Fibroblast of gingiva (primary cell): Measurements from ENCODE around the gene MIPOL1.
"Not testable (repeated sequence)": the region's sequence is repeated elsewhere in the genome, so short reads cannot be mapped to it uniquely, and the experiment has no call there.

Experiments used
- DNase-seq: peaks from one replicate; pipeline ENCODE4 v3.0.0-alpha.2; 2011; ENCODE audit warnings: low read depth

Gene MIPOL1

DNA sequence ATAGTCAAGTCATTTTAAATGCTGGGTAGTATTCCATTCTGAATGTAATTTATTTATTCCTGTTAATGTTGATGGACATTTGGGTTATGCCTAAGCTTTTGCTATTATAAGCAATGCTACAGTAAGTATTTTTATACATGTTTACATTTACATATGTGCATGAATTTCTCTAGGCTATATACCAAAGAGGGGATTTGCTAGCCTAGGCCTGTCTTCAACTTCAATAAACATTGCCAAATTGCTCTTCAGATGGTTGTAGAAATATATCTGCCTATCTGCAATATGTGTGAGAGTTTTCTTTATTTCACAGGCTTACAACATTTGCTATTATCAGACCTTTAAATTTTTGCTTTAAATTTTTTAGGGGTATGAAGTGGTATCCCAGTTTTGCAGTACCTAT, 87.0 kb downstream of the MIPOL1 start:
- no peak for DNase-seq

DNA sequence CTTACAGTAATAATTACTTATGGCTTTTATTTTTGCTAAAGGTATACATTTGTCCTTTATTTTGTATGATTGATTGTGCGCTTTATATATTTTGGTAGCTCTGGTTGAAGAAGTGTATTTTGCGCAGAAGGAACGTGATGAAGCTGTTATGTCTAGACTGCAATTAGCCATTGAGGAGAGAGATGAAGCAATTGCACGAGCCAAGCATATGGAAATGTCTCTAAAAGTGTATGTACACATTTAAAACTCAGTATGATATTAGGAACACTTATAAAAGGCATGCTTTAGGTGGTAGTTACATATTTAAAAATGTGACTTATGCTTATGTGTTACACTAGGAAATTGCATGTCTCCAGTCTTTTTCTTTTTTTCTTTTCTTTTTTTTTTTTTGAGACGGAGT, 87.5 kb downstream of the MIPOL1 start:
- DNase-seq: no peak

DNA sequence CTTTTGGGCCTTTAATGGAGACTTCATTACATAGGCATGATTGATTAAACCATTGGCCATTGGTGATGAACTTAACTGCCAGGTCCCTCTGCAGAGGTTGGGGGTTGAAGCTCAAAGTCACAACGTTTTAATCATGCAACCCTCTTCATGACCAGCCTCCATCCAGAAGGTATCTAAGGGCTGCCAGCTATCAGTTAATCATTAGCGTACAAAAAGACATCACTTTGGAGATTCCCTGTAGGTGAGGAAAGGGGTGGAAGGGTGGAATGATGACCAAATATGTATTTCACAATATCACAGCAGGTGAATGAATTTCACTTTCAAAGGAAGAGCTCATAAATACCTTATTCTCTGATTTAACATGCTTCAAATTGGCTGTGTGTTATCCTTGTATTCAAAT, 92.0 kb downstream of the MIPOL1 start:
- DNase-seq: no peak

DNA sequence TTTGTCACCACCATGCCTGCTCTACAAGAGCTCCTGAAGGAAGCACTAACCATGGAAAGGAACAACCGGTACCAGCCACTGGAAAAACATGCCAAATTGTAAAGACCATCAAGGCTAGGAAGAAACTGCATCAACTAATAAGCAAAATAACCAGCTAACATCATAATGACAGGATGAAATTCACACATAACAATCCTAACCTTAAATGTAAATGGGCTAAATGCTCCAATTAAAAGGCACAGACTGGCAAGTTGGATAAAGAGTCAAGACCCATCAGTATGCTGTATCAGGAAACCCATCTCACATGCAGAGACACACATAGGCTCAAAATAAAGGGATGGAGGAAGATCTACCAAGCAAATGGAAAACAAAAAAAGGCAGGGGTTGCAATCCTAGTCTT, 97.5 kb downstream of the MIPOL1 start:
- DNase-seq: not testable (repeated sequence)

DNA sequence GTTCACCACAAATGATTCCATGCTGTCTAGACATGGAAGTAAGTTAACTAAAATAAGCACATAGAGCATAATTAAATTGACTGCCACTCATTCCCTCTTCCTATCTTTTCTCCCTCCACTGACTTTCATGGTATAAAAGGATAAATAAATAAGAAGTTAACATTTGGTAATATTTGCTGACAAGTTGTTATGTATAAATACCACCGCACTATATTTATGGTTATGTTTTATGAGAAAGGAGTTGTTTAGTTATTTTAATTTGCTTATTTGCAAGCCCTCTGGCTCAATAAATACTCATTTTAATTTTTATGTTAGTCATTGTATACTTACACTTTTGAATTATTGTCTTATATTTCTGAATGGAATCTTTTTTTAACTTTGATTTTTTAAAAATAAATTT, 113.5 kb downstream of the MIPOL1 start:
- DNase-seq: no peak

DNA sequence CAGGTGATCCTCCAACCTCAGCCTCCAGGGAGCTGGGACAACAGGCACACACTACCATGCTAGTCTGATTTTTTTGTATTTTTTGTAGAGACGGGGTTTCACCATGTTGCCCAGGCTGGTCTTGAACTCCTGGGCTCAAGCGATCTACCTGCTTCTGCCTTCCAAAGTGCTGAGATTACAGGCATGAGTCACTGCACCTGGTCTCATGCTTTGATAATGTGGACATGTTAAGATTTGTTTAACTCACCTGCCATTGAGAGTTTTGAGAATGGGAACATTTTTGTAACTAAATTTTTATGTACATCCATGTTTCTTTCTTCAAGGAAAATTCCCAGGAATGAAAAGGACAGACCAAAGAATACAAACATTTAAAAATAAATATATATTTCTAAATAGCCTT, 121.2 kb downstream of the MIPOL1 start:
- DNase-seq: no peak

DNA sequence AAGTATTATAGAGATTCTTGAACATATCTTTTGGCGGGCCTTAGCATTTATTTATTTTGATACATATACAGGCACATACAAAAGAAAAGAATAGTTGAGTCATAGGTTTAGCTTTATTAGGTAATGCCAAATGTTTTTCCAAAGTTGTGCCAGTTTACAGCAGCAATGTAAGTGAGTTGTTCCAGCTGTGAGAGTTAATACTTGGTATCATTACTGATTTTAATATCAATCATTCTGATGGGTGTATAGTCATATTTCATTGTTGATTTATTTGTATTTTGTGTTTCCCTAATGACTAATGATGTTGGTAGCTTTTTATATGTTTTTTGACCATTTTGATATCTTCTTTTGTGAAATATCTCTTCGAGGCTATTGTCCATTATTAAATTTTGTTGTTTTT, 122.4 kb downstream of the MIPOL1 start:
- peak; percentile 3 for DNase-seq

DNA sequence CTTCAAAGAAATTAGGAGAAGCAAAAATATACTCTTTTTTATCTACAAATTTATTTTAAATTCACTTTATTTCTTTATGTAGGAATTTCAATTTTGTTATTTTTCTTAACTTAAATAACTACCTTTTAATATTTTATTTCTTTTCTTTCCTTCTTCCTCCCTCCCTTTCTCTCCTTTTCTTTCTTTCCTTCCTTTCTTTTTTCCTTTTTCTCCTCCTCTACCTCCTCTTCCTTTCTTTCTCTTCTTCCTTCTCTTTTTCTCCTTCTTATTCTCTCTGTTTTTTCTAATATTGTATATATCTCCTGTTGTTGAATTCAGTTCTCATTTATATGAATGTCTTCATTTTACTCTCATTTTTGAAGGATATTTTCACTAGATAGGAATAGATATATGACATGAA, 127.6 kb downstream of the MIPOL1 start:
- DNase-seq: no peak

DNA sequence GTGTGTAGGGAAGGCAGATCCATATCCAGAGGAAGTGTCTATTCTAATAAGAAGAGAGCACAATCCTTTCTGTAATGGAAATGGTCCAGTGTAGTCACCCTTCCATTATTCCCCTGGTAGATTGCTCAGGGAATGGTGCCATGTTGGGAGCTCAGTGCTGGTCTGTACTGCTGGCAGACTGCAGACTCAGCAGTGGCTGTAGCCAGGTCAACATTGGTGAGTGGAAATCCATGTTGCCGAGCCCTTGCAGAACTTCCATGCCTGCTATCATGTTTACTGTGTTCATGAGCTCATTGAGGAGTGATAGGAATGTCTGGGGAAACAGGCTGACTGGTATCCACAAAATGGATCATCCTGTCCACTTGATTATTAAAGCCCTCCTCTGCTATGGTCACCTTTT, 128.7 kb downstream of the MIPOL1 start:
- no peak for DNase-seq

DNA sequence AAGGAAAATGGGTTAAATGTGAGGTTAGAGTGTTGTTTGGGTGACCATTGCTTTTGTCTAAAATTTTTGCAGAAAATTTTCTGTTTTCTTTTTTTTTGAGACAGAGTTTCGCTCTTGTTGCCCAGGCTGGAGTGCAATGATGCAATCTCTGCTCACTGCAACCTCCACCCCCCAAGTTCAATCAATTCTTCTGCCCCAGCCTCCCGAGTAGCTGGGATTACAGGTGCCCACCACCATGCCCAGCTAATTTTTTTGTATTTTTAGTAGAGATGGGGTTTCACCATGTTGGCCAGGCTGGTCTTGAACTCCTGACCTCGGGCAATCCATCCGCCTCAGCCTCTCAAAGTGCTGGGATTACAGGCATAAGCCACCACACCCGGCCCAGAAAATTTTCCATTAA, 130.2 kb downstream of the MIPOL1 start:
- not testable (repeated sequence) for DNase-seq

DNA sequence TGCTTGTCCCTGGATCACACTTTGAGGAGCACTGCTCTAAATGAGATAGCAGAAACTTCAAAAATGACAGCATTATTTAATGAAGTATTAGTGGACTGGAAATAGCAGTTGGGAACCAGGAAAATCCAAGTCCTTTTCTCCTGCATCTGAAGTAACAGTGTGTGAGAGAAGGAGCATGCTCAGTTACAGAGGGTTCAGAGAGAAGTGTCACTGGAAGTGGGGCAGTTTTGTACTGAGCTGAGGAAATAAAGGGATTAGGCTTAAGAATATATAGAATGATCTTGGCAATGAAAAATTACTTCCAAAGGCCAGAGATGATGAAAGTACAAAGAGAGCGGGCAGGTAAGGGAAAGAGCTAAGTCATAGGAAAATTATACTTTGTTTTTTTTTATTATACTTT, 130.9 kb downstream of the MIPOL1 start:
- no peak for DNase-seq

DNA sequence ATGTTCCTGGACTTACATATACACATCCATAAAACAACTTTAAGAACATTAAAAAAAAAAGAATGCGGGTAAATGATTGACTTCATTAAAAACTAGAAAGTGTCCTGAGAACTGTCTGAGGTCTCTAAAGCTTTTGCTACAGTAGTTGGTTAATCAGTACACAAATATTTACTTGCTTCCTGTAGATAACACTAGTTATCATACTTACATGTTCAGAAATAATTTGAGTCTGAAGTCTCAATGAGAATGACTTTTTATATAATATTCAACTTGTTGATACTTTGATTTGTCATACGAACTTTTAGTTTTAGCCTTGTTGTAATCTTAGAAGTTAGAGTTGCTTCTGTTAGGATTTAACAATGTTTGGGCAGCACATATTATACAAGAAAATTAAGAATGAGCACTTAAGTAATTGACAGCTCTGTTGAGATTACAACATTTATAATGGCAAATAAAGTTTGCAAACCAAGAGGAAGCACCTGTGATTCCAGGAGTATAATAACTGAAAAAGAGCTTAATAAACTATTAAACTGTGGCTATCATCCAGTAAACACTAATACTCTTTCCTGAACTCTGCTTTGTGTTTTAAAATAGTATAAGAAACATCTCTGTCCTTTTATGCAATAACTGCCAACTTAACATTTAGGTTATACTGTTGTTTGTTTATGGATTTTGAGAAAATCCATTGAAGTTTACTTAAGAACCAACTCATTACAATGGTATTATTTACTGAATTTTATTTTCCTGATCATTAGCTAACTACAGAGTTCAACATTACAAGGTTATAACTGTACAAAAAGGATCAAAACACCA, 131.7 kb downstream of the MIPOL1 start:
- DNase-seq: no peak

DNA sequence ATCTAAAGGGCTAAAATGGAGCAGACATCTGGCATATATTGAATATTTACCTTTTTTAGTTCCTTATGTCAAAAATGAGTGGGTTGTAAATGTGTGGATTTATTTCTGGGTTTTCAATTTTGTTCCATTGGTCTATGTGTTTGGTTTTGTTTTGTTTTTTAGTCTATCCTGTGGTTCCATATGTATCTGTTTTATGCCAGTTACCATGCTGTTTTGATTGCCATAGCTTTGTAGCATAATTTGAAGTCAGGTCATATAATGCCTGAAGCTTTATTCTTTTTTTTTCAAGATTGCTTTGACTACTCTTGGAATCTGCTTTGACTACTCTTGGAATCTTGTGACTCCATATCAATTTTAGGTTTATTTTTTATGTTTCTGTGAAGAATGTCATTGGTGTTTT, 133.2 kb downstream of the MIPOL1 start:
- no peak for DNase-seq

DNA sequence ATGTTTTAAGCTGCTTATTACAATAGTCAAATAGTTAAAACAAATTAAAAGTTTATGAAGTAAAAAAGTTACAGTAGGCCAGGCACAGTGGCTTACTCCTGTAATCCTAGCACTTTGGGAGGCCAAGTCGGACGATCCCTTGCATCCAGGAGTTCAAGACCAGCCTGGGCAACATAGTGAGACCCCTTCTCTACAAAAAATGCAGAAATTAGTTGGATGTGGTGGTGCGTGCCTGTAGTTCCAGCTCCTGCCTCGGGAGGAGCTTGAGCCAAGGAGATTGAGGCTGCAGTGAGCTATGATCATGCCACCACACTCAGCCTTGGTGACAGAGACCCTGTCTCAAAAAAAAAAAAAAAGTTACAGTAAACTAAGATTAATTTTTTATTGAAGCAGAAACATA, 142.6 kb downstream of the MIPOL1 start:
- no peak for DNase-seq

DNA sequence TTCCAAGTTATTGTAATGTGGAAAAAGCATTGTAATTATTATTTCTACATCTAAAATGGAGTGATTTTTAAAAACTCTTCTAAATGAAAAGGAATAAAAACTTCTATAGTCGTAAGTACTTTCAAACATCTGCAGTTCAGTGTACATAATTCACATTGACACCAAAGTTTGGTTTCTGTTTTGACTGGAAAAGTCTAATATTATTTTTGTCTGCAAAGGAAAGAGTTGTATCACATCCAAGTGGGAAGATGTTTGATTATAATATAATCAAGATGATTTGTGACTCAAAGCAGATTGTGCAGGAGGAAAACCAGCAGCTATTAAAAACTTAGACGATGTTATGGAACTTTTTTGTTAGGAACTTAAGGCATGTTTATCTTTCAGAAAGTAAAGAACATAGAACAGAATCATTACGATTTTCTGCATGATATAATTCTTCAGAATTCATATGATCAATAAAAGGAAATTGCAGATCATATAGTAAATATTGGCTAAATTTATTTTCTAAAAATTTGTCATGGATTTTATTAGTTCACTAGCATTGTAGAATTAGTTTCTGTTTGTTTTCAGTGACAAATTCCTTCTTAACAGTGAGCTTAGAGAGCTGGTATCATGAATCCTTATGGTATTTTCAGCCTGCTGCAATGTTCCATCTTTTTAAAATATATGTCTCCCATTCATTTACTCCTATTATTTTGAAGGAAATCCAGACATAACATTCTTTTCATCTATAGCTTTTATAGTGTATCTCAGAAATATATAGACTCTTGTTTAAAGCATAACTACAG, 145.8 kb downstream of the MIPOL1 start:
- peak; percentile 31 for DNase-seq

DNA sequence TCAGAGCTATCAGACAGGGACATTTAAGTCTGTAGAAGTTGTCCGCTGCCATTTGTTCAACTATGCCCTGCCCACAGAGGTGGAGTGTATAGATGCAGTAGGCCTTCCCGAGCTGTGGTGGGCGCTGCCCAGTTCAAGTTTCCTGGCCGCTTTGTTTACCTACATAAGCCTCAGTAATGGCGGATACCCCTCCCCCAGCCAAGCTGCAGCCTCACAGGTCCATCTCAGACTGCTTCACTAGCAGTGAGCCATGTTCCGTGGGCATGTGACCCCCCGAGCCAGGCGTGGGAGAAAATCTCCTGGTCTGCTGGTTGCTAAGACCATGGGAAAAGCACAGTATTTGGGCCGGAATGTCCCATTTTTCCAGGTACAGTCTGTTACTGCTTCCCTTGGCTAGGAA, 165.9 kb downstream of the MIPOL1 start:
- no peak for DNase-seq

DNA sequence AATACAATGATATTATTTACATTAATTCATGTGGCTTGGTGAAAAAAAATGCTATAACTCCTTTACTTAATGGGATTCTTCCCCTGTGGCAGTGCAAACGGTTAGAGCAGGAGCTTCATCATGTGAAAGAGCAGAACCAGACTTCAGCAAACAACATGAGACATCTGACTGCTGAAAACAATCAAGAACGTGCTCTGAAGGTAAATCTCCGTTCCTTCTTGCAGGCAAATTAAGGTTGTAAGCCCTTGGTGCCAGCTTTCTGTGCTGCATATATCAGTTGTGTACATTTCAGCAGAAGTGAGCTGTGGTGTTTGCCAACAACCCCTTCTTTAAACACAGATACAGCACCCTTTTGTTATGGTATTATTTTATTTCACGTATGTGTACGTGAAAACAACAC, 171.7 kb downstream of the MIPOL1 start:
- DNase-seq: no peak

DNA sequence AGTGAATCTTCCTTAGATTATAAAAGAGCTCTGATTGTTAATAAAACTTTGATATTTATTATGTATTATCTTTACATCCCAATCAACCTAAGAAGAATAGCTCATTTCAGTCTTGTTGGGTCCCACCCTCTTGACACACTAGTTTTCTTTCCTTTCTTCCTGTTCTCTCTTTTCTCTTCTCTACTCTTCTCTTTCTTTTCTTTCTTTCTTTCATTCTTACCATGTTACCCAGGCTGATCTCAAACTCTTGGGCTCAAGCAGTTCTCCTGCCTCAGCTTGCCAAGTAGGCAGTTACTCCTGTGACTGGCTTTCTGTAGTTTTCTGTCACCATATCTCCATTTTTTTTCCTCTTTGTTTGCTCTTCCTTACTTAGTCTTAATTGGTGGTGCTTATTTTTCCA, 177.8 kb downstream of the MIPOL1 start:
- DNase-seq: no peak

DNA sequence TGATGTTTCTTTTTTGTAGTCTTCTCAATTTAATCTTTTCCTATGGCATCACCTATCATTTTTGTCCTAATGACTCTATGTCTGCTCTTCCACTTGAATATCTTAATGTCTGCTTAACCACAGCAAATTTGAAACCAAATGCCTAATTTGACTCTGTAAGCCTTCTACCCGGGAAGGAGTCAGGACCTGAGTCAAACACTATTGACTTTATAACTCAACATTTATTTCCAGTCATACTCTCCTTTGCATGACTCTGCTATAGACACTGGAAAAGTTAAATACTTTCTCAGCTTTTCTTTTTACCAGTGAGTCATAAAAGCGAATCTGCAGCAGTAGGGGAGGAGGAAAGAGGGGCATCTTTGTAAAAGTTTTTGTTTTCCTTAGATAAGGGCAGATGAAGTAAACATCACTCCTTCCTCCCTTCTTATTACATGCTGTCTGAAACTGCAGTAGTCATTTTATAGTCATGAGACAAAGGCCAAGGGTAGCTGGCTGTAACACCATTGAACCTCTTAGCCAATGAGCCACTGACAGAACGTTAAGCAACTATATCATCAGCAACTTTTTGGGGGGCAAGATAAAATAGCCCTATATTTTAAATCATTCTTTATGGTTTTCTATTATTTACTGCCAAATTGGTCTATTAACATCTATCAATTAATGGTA, 179.3 kb downstream of the MIPOL1 start:
- no peak for DNase-seq

DNA sequence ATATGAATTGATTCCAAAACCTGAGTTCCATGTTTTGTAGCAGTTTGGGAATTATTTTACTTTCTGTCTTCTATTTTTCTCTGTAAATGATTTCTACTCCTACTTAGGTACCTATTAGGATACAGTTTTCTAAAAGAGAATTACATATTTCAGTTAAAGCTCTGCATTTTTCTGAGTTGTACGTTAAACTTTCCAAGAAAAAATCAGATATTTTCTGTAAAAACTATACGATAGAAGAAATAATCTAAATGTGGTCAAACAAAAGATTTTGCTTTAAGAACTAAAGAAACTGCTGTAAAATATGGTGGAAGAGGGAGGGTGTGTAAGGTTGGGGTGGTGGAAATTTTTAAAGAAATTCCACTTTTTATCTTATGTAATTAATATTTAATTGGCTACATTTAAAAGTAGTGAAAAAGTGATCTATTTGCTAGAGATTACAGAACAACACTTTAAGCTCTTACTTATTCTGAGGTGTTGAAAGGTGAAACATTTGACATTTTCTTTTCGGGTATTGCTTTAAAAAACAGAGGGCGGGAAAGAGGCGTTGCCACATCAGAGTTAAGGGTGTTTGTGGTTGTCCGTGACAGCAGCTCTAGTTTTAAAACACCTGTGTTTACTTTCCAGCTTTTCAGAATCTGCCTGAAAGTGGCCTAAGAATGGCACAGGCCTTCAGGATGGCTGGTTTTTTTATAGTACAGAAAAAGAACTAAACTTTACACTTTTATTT, 187.3 kb downstream of the MIPOL1 start:
- no peak for DNase-seq

DNA sequence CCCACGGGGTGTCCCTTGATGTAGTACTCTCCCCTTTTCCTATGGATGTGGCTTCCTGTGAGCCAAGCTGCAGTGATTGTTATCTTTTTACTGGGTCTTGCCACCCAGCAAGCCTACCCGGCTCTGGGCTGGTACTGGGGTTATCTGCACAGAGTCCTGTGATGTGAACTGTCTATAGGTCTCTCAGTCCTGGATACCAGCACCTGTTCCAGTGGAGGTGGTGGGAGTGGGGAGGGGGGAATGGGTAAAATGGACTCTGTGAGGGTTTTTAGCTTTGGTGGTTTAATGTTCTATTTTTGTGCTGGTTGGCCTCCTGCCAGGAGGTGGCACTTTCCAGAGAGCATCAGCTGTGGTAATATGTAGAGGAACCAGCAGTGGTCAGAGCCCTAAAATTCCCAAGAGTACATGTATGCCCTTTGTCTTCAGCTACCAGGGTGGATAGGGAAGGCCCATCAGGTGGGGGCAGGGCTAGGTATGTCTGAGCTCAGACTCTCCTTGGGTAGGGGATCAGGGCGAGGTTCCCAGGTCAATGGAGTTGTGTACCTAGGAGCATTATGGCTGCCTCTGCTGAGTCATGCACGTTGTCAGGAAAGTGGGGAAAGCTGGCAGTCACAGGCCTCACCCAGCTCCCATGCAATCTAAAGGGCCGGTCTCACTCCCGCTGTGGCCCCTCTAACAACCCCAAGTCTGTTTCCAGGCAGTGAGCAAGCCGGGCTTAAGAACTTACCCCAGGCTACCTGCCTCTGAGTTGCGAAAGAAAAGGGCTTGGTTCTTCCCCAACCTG, 199.6 kb downstream of the MIPOL1 start:
- not testable (repeated sequence) for DNase-seq

DNA sequence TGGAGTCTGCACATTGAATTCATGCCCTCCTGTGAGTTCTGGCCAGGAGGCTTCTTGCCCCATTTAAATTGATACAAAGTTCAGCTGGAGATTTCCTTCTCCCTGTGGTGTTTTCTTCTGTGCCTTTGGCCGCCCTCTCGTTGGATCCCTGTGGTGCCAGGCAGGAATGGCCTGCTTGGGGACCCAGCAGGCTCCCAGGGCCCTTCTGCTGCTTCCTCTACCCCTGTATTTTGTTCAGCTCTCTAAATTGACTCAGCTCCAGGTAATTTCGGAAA, 200.1 kb downstream of the MIPOL1 start:
- no peak for DNase-seq
